ENCODE data around the gene BCL2L13. TPM values are rescaled to one million over a fixed set of nuclear protein-coding genes. Genes with fewer than 3 reads are reported as not detected.

The BCL2L13 gene
- polyA plus RNA-seq, 1 donor from 2014 or later, result 20.8 TPM

DNA sequence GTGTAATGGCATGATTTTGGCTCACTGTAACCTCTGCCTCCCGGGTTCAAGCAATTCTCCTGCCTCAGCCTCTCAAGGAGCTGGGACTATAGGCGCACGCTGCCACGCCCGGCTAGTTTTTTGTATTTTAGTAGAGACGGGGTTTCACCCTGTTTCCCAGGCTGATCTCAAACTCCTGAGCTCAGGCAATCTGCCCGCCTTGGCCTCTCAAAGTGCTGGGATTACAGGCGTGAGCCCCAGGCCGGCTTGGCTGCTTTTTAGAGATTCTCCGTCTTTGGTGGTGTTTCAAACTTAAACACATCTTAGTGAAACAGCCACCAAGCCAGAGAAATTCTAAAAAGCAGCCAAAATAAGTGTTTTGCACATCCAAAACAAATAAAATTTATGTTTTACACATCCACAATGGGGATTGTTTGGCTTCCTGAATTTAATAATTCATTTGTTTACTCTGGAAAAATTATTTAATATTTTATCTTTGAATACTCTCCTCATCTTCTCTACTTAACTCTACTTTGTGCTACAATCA is 18.4 kb downstream of the BCL2L13 start:
- H3K4me2 ChIP-seq (ENCODE audit: low read length), result no peak overlapping the region
- no peaks in the 10 kb centered on the region for H3K36me3 ChIP-seq (ENCODE audit: insufficient read depth, low read length)

DNA sequence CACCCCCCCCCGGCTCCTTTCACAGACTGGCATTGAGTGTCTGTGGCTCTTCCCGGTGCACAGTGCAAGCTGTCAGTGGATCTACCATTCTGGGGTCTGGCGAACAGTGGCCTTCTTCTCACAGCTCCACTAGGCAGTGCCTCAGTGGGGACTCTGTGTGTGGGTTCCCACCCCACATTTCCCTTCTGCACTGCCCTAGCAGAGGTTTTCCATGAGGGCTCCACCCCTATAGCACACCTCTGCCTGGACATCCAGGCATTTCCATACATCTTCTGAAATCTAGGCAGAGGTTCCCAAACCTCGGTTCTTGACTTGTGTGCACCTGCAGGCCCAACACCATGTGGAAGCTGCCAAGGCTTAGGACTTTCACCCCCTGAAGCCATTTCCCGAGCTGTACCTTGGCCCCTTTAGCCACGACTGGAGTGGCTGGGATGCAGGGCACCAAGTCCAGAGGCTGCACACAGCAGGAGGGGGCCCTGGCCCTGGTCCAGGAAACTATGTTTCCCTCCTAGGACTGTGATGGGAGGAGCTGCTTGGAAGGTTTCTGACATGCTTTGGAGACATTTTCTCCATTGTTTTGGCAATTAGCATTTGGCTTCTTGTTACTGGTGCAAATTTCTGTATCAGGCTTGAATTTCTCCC is 26.0 kb downstream of the BCL2L13 start:
- TF ChIP-seq POLR2AphosphoS5 (IDR thresholded peaks at IDR 0.05) (no peak), TAF1 (IDR thresholded peaks at IDR 0.05; ENCODE audit: low read depth) (no peak), RAD21 (conservative IDR thresholded peaks at IDR 0.05) (no peak), EP300 (conservative IDR thresholded peaks at IDR 0.05; ENCODE audit: poor library complexity, severe bottlenecking) (no peak), MXI1 (conservative IDR thresholded peaks at IDR 0.05; ENCODE audit: poor library complexity, severe bottlenecking) (no peak), SMC3 (conservative IDR thresholded peaks at IDR 0.05; ENCODE audit: poor library complexity) (no peak), EZH2 (IDR thresholded peaks at IDR 0.05; ENCODE audit: borderline replicate concordance, insufficient read depth, low read length, poor library complexity, severe bottlenecking) (no peak)
- TF ChIP-seq, protein P1, sequence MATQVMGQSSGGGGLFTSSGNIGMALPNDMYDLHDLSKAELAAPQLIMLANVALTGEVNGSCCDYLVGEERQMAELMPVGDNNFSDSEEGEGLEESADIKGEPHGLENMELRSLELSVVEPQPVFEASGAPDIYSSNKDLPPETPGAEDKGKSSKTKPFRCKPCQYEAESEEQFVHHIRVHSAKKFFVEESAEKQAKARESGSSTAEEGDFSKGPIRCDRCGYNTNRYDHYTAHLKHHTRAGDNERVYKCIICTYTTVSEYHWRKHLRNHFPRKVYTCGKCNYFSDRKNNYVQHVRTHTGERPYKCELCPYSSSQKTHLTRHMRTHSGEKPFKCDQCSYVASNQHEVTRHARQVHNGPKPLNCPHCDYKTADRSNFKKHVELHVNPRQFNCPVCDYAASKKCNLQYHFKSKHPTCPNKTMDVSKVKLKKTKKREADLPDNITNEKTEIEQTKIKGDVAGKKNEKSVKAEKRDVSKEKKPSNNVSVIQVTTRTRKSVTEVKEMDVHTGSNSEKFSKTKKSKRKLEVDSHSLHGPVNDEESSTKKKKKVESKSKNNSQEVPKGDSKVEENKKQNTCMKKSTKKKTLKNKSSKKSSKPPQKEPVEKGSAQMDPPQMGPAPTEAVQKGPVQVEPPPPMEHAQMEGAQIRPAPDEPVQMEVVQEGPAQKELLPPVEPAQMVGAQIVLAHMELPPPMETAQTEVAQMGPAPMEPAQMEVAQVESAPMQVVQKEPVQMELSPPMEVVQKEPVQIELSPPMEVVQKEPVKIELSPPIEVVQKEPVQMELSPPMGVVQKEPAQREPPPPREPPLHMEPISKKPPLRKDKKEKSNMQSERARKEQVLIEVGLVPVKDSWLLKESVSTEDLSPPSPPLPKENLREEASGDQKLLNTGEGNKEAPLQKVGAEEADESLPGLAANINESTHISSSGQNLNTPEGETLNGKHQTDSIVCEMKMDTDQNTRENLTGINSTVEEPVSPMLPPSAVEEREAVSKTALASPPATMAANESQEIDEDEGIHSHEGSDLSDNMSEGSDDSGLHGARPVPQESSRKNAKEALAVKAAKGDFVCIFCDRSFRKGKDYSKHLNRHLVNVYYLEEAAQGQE (IDR thresholded peaks at IDR 0.05; ENCODE audit: borderline replicate concordance), result no peak
- TF ChIP-seq, protein P2, sequence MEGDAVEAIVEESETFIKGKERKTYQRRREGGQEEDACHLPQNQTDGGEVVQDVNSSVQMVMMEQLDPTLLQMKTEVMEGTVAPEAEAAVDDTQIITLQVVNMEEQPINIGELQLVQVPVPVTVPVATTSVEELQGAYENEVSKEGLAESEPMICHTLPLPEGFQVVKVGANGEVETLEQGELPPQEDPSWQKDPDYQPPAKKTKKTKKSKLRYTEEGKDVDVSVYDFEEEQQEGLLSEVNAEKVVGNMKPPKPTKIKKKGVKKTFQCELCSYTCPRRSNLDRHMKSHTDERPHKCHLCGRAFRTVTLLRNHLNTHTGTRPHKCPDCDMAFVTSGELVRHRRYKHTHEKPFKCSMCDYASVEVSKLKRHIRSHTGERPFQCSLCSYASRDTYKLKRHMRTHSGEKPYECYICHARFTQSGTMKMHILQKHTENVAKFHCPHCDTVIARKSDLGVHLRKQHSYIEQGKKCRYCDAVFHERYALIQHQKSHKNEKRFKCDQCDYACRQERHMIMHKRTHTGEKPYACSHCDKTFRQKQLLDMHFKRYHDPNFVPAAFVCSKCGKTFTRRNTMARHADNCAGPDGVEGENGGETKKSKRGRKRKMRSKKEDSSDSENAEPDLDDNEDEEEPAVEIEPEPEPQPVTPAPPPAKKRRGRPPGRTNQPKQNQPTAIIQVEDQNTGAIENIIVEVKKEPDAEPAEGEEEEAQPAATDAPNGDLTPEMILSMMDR (IDR thresholded peaks at IDR 0.05; ENCODE audit: poor library complexity, severe bottlenecking), result no peak
- Histone ChIP-seq H3K27me3 (ENCODE audit: insufficient read depth, low read depth, low read length) (no peaks in the 10 kb centered on the region), H3K36me3 (ENCODE audit: insufficient read depth, low read length) (no peaks in the 10 kb centered on the region), H3K9me3 (ENCODE audit: low read length) (no peaks in the 10 kb centered on the region), H3K9ac (ENCODE audit: low read length) (no peak overlapping the region), H4K20me1 (ENCODE audit: insufficient read depth) (no peaks in the 10 kb centered on the region), H3K79me2 (replicated peaks; ENCODE audit: insufficient read depth, low read length) (no peaks in the 10 kb centered on the region), H3K4me3 (ENCODE audit: low read length) (no peak overlapping the region), H3F3A (ENCODE audit: insufficient read depth, low read length, poor library complexity, severe bottlenecking) (no peaks in the 10 kb centered on the region), H2AFZ (ENCODE audit: low read depth, low read length) (no peak overlapping the region), H3K4me2 (ENCODE audit: low read length) (no peak overlapping the region), H3K27ac (ENCODE audit: low read length) (no peak overlapping the region), H3K9me2 (ENCODE audit: insufficient read depth, low read length) (no peaks in the 10 kb centered on the region)

More for the DNA sequence above, 18.4 kb downstream of the BCL2L13 start:
- no peak overlapping the region for H3K9ac ChIP-seq (ENCODE audit: low read length)
- no peaks in the 10 kb centered on the region for H3K27me3 ChIP-seq (ENCODE audit: insufficient read depth, low read depth, low read length)
- no peaks in the 10 kb centered on the region for H3K9me2 ChIP-seq (ENCODE audit: insufficient read depth, low read length)
- H3F3A ChIP-seq (ENCODE audit: insufficient read depth, low read length, poor library complexity, severe bottlenecking), result no peaks in the 10 kb centered on the region
- TF ChIP-seq EZH2 (IDR thresholded peaks at IDR 0.05; ENCODE audit: borderline replicate concordance, insufficient read depth, low read length, poor library complexity, severe bottlenecking), result no peak
- TF ChIP-seq, protein P1 (IDR thresholded peaks at IDR 0.05; ENCODE audit: borderline replicate concordance), result no peak
- TF ChIP-seq SMC3 (conservative IDR thresholded peaks at IDR 0.05; ENCODE audit: poor library complexity), result no peak
- no peak for TF ChIP-seq EP300 (conservative IDR thresholded peaks at IDR 0.05; ENCODE audit: poor library complexity, severe bottlenecking)
- no peak for TF ChIP-seq TAF1 (IDR thresholded peaks at IDR 0.05; ENCODE audit: low read depth)
- TF ChIP-seq MXI1 (conservative IDR thresholded peaks at IDR 0.05; ENCODE audit: poor library complexity, severe bottlenecking), result no peak
- TF ChIP-seq RAD21 (conservative IDR thresholded peaks at IDR 0.05), result no peak
- no peak for TF ChIP-seq POLR2AphosphoS5 (IDR thresholded peaks at IDR 0.05)
- TF ChIP-seq, protein P2 (IDR thresholded peaks at IDR 0.05; ENCODE audit: poor library complexity, severe bottlenecking), result no peak
- H3K27ac ChIP-seq (ENCODE audit: low read length), result no peak overlapping the region
- no peaks in the 10 kb centered on the region for H3K79me2 ChIP-seq (replicated peaks; ENCODE audit: insufficient read depth, low read length)
- no peak overlapping the region for H3K4me3 ChIP-seq (ENCODE audit: low read length)
- no peaks in the 10 kb centered on the region for H3K9me3 ChIP-seq (ENCODE audit: low read length)
- no peak overlapping the region for H2AFZ ChIP-seq (ENCODE audit: low read depth, low read length)
- H4K20me1 ChIP-seq (ENCODE audit: insufficient read depth), result no peaks in the 10 kb centered on the region

All from neural cell (in vitro differentiated cells).